HCT116 (cell line): ENCODE results near the gene ATP8A2. TPM values are rescaled to one million over a fixed set of nuclear protein-coding genes. Genes with fewer than 3 reads are reported as not detected.

Experiments used
- ATAC-seq: fragments of 200-7000 bp; cut with Tn5 transposase; 2 replicates; pipeline ENCODE4 v1.9.1; 2020; ENCODE audit warnings: mild to moderate bottlenecking, moderate library complexity
- BruUV-seq: library from RNA; stranded (reverse); fragments of 400-500 nt; replicated peaks from 2 replicates; lab custom pipeline; 2021; lab: Mats Ljungman, UMichigan
- CTCF ChIA-PET: fragments of 300-600 bp; sonication (Branson Sonifier 250); formaldehyde crosslinking; loops from one replicate; lab custom pipeline; 2021; ENCODE audit warnings: antibody characterized with exemption; lab: Charles Lee
- POLR2A ChIA-PET: fragments of 300-600, 350-600 bp; sonication (Branson Sonifier 250); formaldehyde crosslinking; loops from one replicate; lab custom pipeline; 2021; ENCODE audit warnings: antibody characterized with exemption; lab: Charles Lee
- RAD21 ChIA-PET, 2 experiments: fragments of 300-600 bp; sonication (Branson Sonifier 250); formaldehyde crosslinking; loops; one replicate each; lab custom pipeline; 2023; ENCODE audit warnings: low total read pairs in 2 of 2; ENCODE audit not compliant: uncharacterized antibody in 2 of 2, unreplicated experiment in 2 of 2, low non-redundant PET in 1 of 2; lab: Charles Lee
- DNase-seq: peaks from one replicate; pipeline ENCODE4 v3.0.0-alpha.2; 2010; ENCODE audit warnings: low read depth, low spot score
- H2AFZ ChIP-seq: fragments of 200-600 bp; shearing (Covaris generic), sonication (generic); 2 replicates; pipeline ENCODE4 v1.6.1; 2017; ENCODE audit warnings: low read depth, mixed run types, mixed read lengths, antibody characterized with exemption, low read length; ENCODE audit not compliant: poor library complexity, severe bottlenecking
- H3K27ac ChIP-seq: 2 replicates; pipeline ENCODE4 v1.5.1; 2012; ENCODE audit warnings: low read depth, low read length
- H3K27me3 ChIP-seq: fragments of 200-600 bp; sonication (generic); 2 replicates; pipeline ENCODE4 v1.6.1; 2016; ENCODE audit warnings: mixed run types, low read length, mixed read lengths; ENCODE audit not compliant: insufficient read depth
- H3K36me3 ChIP-seq, 2 experiments: fragments of 200-500 bp in 1 of 2; fragments of 200-600 bp in 1 of 2; sonication (Bioruptor generic) in 1 of 2; sonication (generic) in 1 of 2; 2 replicates each; pipeline versions ENCODE4 v1.5.1 to v1.6.1; 2014 to 2016; ENCODE audit warnings: low read length in 2 of 2, inconsistent platforms in 1 of 2, mixed read lengths in 1 of 2, mixed run types in 1 of 2; ENCODE audit not compliant: insufficient read depth in 2 of 2, control insufficient read depth in 1 of 2
- H3K4me1 ChIP-seq, 2 experiments: fragments of 200-600 bp in 1 of 2; sonication (generic) in 1 of 2; 2 replicates each; pipeline versions ENCODE4 v1.5.1 to v1.6.1; 2012 to 2017; ENCODE audit warnings: low read length in 2 of 2, inconsistent platforms in 1 of 2, mild to moderate bottlenecking in 1 of 2, mixed read lengths in 1 of 2, mixed run types in 1 of 2, moderate library complexity in 1 of 2; ENCODE audit not compliant: insufficient read depth in 2 of 2, control insufficient read depth in 1 of 2
- H3K4me2 ChIP-seq: fragments of 200-600 bp; sonication (generic); 2 replicates; pipeline ENCODE4 v1.6.1; 2017; ENCODE audit warnings: mixed run types, low read length, mixed read lengths
- H3K4me3 ChIP-seq, 2 experiments: fragments of 200-600 bp in 1 of 2; sonication (generic) in 1 of 2; replicated peaks in 1 of 2; 2 replicates each; pipeline ENCODE4 v1.5.1; 2011 to 2016; ENCODE audit warnings: low read length in 2 of 2, control low read depth in 1 of 2, low read depth in 1 of 2, mild to moderate bottlenecking in 1 of 2, mixed read lengths in 1 of 2, mixed run types in 1 of 2
- H3K79me2 ChIP-seq: fragments of 200-600 bp; sonication (generic); 2 replicates; pipeline ENCODE4 v1.6.1; 2017; ENCODE audit warnings: mild to moderate bottlenecking, mixed run types, low read length, moderate library complexity, mixed read lengths; ENCODE audit not compliant: insufficient read depth
- H3K9ac ChIP-seq: fragments of 200-600 bp; sonication (generic); 2 replicates; pipeline ENCODE4 v1.6.1; 2016; ENCODE audit warnings: low read length, mixed read lengths
- H3K9me2 ChIP-seq: fragments of 200-600 bp; sonication (generic), shearing (Covaris generic); 2 replicates; pipeline ENCODE4 v1.6.1; 2017; ENCODE audit warnings: mixed run types, mild to moderate bottlenecking, moderate library complexity; ENCODE audit not compliant: insufficient read depth
- H3K9me3 ChIP-seq, 2 experiments: fragments of 200-500 bp in 1 of 2; fragments of 200-600 bp in 1 of 2; sonication (Bioruptor generic) in 1 of 2; sonication (generic) in 1 of 2; 2 replicates each; pipeline ENCODE4 v1.6.1; 2014 to 2017; ENCODE audit warnings: low read length in 2 of 2, mixed read lengths in 2 of 2, inconsistent platforms in 1 of 2, low read depth in 1 of 2, mild to moderate bottlenecking in 1 of 2, mixed run types in 1 of 2, moderate library complexity in 1 of 2; ENCODE audit not compliant: control insufficient read depth in 1 of 2, insufficient read depth in 1 of 2
- H4K20me1 ChIP-seq: fragments of 200-600 bp; sonication (generic), shearing (Covaris generic); 2 replicates; pipeline ENCODE4 v1.6.1; 2017; ENCODE audit warnings: mixed run types, mild to moderate bottlenecking, moderate library complexity; ENCODE audit not compliant: insufficient read depth
- CBX3 ChIP-seq: IDR thresholded peaks from 2 replicates; pipeline ENCODE4 v1.6.1; 2012; ENCODE audit warnings: low read depth
- CEBPB ChIP-seq: IDR thresholded peaks from 2 replicates; pipeline ENCODE4 v1.6.1; 2012; ENCODE audit warnings: low read depth
- ELF1 ChIP-seq: IDR thresholded peaks from 2 replicates; pipeline ENCODE4 v1.6.1; 2012; ENCODE audit warnings: low read depth, borderline replicate concordance
- EZH2phosphoT487 ChIP-seq: fragments of 200-600 bp; IDR thresholded peaks from 2 replicates; pipeline ENCODE4 v1.6.1; 2018; ENCODE audit warnings: antibody characterized with exemption, borderline replicate concordance
- JUND ChIP-seq: IDR thresholded peaks from 2 replicates; pipeline ENCODE4 v1.6.1; 2012
- POLR2AphosphoS5 ChIP-seq: IDR thresholded peaks from 2 replicates; pipeline ENCODE4 v1.6.1; 2011; ENCODE audit warnings: mild to moderate bottlenecking, low read depth, low read length, moderate library complexity
- RAD21 ChIP-seq: IDR thresholded peaks from 2 replicates; pipeline ENCODE4 v1.6.1; 2012; ENCODE audit warnings: low read depth, mild to moderate bottlenecking
- SP1 ChIP-seq: IDR thresholded peaks from 2 replicates; pipeline ENCODE4 v1.6.1; 2012; ENCODE audit warnings: low read depth
- SRF ChIP-seq: IDR thresholded peaks from 2 replicates; pipeline ENCODE4 v1.6.1; 2012; ENCODE audit warnings: low read depth
- TCF7L2 ChIP-seq: IDR thresholded peaks from 2 replicates; pipeline ENCODE4 v1.7.0; 2011; ENCODE audit warnings: borderline replicate concordance, inconsistent platforms; ENCODE audit not compliant: insufficient read depth, insufficient read length; ENCODE audit errors: extremely low read depth
- intact Hi-C: fragments of 100-400 bp; cut with micrococcal nuclease; formaldehyde crosslinking; loops from 2 replicates; pipeline ENCODE4 v1.10.0; 2022
- total RNA-seq: library from RNA; stranded (reverse); gene quantifications from one replicate; pipeline ENCODE4 v1.2.1, GENCODE V29; 2021; ENCODE audit not compliant: unreplicated experiment
- TF ChIP-seq, protein P1 (sequence below): IDR thresholded peaks from 2 replicates; pipeline ENCODE4 v1.6.1; 2012
- TF ChIP-seq, protein P2 (sequence below): IDR thresholded peaks from 2 replicates; pipeline ENCODE4 v1.6.1; 2012; ENCODE audit warnings: low read depth

Gene ATP8A2
- total RNA-seq, 1 experiment from 2014 or later = not detected

DNA sequence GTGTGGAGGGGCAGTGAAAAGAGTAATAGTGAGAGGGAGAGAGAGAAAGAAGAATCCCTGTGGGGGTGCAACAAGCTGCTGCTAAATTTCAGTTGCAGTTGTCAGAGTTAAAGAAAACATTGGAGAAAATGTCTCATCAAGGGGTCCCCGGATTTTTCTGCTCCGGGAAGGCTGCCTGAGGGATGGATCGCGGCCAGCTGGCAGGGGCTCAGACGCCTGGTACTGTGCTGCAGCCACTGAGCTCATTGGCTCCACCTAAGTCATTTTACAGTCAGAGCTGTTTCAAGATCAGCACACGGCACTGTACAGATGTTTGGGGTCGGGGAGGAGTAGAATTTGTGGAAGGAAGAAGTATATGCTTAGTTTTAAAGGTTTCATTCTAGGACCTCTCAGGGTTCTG, 573.8 kb downstream of the ATP8A2 start:
- Histone ChIP-seq H3K27ac (no peak overlapping the region), H3K4me2 (no peak overlapping the region), H3K9ac (no peak overlapping the region), H2AFZ (no peak overlapping the region), H3K79me2 (no peaks in the 10 kb centered on the region), H3K9me2 (no peaks in the 10 kb centered on the region), H3K36me3 (no peaks in the 10 kb centered on the region), H3K27me3 (peaks cover 67% of the 10 kb centered on the region), H4K20me1 (no peaks in the 10 kb centered on the region), H3K4me3 (no peak overlapping the region), H3K9me3 (no peaks in the 10 kb centered on the region), H3K4me1 (no peaks in the 10 kb centered on the region)
- intact Hi-C loops = no loop called here
- no peak for DNase-seq
- RAD21 ChIA-PET = no interaction called here
- CTCF ChIA-PET = no interaction called here
- TF ChIP-seq TCF7L2 (no peak), RAD21 (no peak), POLR2AphosphoS5 (no peak), ELF1 (no peak), JUND (no peak), CEBPB (no peak), SRF (no peak), EZH2phosphoT487 (no peak), CBX3 (no peak), SP1 (no peak)
- TF ChIP-seq, protein P1, sequence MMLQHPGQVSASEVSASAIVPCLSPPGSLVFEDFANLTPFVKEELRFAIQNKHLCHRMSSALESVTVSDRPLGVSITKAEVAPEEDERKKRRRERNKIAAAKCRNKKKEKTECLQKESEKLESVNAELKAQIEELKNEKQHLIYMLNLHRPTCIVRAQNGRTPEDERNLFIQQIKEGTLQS = no peak
- TF ChIP-seq, protein P2, sequence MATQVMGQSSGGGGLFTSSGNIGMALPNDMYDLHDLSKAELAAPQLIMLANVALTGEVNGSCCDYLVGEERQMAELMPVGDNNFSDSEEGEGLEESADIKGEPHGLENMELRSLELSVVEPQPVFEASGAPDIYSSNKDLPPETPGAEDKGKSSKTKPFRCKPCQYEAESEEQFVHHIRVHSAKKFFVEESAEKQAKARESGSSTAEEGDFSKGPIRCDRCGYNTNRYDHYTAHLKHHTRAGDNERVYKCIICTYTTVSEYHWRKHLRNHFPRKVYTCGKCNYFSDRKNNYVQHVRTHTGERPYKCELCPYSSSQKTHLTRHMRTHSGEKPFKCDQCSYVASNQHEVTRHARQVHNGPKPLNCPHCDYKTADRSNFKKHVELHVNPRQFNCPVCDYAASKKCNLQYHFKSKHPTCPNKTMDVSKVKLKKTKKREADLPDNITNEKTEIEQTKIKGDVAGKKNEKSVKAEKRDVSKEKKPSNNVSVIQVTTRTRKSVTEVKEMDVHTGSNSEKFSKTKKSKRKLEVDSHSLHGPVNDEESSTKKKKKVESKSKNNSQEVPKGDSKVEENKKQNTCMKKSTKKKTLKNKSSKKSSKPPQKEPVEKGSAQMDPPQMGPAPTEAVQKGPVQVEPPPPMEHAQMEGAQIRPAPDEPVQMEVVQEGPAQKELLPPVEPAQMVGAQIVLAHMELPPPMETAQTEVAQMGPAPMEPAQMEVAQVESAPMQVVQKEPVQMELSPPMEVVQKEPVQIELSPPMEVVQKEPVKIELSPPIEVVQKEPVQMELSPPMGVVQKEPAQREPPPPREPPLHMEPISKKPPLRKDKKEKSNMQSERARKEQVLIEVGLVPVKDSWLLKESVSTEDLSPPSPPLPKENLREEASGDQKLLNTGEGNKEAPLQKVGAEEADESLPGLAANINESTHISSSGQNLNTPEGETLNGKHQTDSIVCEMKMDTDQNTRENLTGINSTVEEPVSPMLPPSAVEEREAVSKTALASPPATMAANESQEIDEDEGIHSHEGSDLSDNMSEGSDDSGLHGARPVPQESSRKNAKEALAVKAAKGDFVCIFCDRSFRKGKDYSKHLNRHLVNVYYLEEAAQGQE = no peak
- BruUV-seq = no TSS peak
- no peak for ATAC-seq
- POLR2A ChIA-PET = no interaction called here
